GM12878 (cell line): ENCODE data around the gene ADGRB2. TPM values are rescaled to one million over a fixed set of nuclear protein-coding genes. Genes with fewer than 3 reads are reported as not detected.

Experiments used
- ATAC-seq: fragments of 200-7000 bp; cut with Tn5 transposase; 3 replicates; pipeline ENCODE4 v1.9.1; 2020; ENCODE audit warnings: mild to moderate bottlenecking, moderate library complexity
- BruUV-seq: library from RNA; stranded (reverse); fragments of 400-500 nt; replicated peaks from 2 replicates; lab custom pipeline; 2021; lab: Mats Ljungman, UMichigan
- CTCF ChIA-PET: fragments of 300-600 bp; sonication (Branson Sonifier 250); formaldehyde crosslinking; extraction: SDS; loops from one replicate; lab custom pipeline; 2021; ENCODE audit warnings: inconsistent platforms; lab: Yijun Ruan, JAX
- POLR2A ChIA-PET: fragments of 350-600 bp; formaldehyde crosslinking; extraction: SDS; loops from one replicate; lab custom pipeline; 2021; ENCODE audit warnings: inconsistent platforms; lab: Charles Lee
- RAD21 ChIA-PET: fragments of 300-600 bp; sonication (Branson Sonifier 250); formaldehyde crosslinking; loops from one replicate; lab custom pipeline; 2023; ENCODE audit warnings: antibody characterized with exemption; ENCODE audit not compliant: unreplicated experiment; lab: Charles Lee
- SMC1A ChIA-PET: fragments of 300-600 bp; sonication (Branson Sonifier 250); formaldehyde crosslinking; loops from one replicate; lab custom pipeline; 2023; ENCODE audit not compliant: unreplicated experiment, uncharacterized antibody; lab: Charles Lee
- DNase-seq: peaks from one replicate; pipeline ENCODE4 v3.0.0-alpha.2; 2011; ENCODE audit warnings: low read depth, low spot score
- FAIRE-seq: peaks from 3 replicates; lab custom pipeline; 2011; peaks lifted over from hg19 to GRCh38; lab: Jason Lieb, UNC
- H2AFZ ChIP-seq: 2 replicates; pipeline ENCODE4 v1.6.0; 2011; ENCODE audit warnings: low read depth, low read length, control low read depth; ENCODE audit not compliant: control insufficient read depth
- H3K27ac ChIP-seq: 2 replicates; pipeline ENCODE4 v1.5.1; 2011; ENCODE audit warnings: control low read depth; ENCODE audit not compliant: control insufficient read depth, insufficient read depth
- H3K27me3 ChIP-seq, 2 experiments: replicated peaks in 1 of 2; 2 replicates each; pipeline versions ENCODE4 v1.6.0 to v1.6.1; 2011; ENCODE audit warnings: low read length in 1 of 2; ENCODE audit not compliant: control insufficient read depth in 2 of 2, insufficient read depth in 2 of 2
- H3K36me3 ChIP-seq, 2 experiments: 2 replicates each; pipeline ENCODE4 v1.5.1; 2011; ENCODE audit warnings: low read length in 1 of 2; ENCODE audit not compliant: control insufficient read depth in 2 of 2, insufficient read depth in 2 of 2
- H3K4me1 ChIP-seq: 2 replicates; pipeline ENCODE4 v1.6.1; 2011; ENCODE audit warnings: mild to moderate bottlenecking, low read length, moderate library complexity, mixed read lengths; ENCODE audit not compliant: control insufficient read depth, insufficient read depth
- H3K4me2 ChIP-seq: 2 replicates; pipeline ENCODE4 v1.6.0; 2011; ENCODE audit warnings: control low read depth; ENCODE audit not compliant: control insufficient read depth, insufficient read depth
- H3K4me3 ChIP-seq: fragments of 200-600 bp; sonication (generic); 2 replicates; pipeline ENCODE4 v1.5.1; 2016
- H3K79me2 ChIP-seq: 2 replicates; pipeline ENCODE4 v1.6.0; 2011; ENCODE audit warnings: low read length; ENCODE audit not compliant: control insufficient read depth, insufficient read depth
- H3K9ac ChIP-seq: 2 replicates; pipeline ENCODE4 v1.8.0; 2011; ENCODE audit warnings: low read length, control low read depth, mixed read lengths; ENCODE audit not compliant: control insufficient read depth, insufficient read depth
- H3K9me3 ChIP-seq: replicated peaks from 3 replicates; pipeline ENCODE4 v1.5.1; 2011; ENCODE audit warnings: mild to moderate bottlenecking, low read length; ENCODE audit not compliant: control insufficient read depth, insufficient read depth
- H4K20me1 ChIP-seq: 2 replicates; pipeline ENCODE4 v1.6.0; 2011; ENCODE audit not compliant: control insufficient read depth, insufficient read depth
- JUNB ChIP-seq: IDR thresholded peaks from 2 replicates; pipeline ENCODE4 v1.6.1; 2016; ENCODE audit warnings: antibody characterized with exemption, mild to moderate bottlenecking
- TAF1 ChIP-seq: IDR thresholded peaks from 2 replicates; pipeline ENCODE4 v1.6.1; 2011; ENCODE audit warnings: mild to moderate bottlenecking, low read depth, low read length, borderline replicate concordance
- ZNF384 ChIP-seq: IDR thresholded peaks from 2 replicates; pipeline ENCODE4 v1.6.1; 2012; ENCODE audit warnings: low read depth, mild to moderate bottlenecking, low read length, improper control_type of control experiment, borderline replicate concordance
- ZNF687 ChIP-seq: fragments of 450-650 bp; IDR thresholded peaks from 2 replicates; pipeline ENCODE4 v1.6.1; 2017; ENCODE audit warnings: mild to moderate bottlenecking, moderate library complexity
- WGBS: methylation state at CpG from one replicate; pipeline ENCODE4 v1.1.6; 2016; ENCODE audit warnings: low lambda C conversion rate; ENCODE audit not compliant: insufficient replicate concordance, insufficient coverage; ENCODE audit errors: missing lambda C conversion rate; 5-methylcytosine and 5-hydroxymethylcytosine counted together
- in situ Hi-C: fragments of 300-500 bp; cut with MboI; formaldehyde crosslinking; loops from 9 replicates; pipeline ENCODE4 v1.14.3; 2018; ENCODE audit warnings: mixed read lengths
- intact Hi-C: fragments of 100-400 bp; cut with micrococcal nuclease; formaldehyde crosslinking; loops from one replicate; pipeline ENCODE4 v1.14.2; 2022; ENCODE audit not compliant: unreplicated experiment
- polyA plus RNA-seq, 11 experiments: library from polyadenylated mRNA; depleted of rRNA in 4 of 11; unstranded in 6 of 11; stranded (reverse) in 5 of 11; fragments of >200 nt; fragmentation: Nextera tagmentation in 4 of 11; fragmentation: Illumina TruSeq in 1 of 11; extraction: Ambion mirVana in 4 of 11; extraction: Trizol in 1 of 11; gene quantifications; 1 replicate in 1 of 11; 2 replicates in 10 of 11; pipeline versions ENCODE4 v1.2.1 to v1.2.3, GENCODE V29; 2011 to 2016; ENCODE audit warnings: inconsistent platforms in 2 of 11, missing spikeins in 2 of 11, low read depth in 1 of 11
- total RNA-seq, 4 experiments: library from RNA; depleted of rRNA in 3 of 4; stranded (reverse); fragments of >200 nt in 3 of 4; fragmentation: Illumina TruSeq in 1 of 4; extraction: Trizol in 1 of 4; gene quantifications; 2 replicates each; pipeline versions ENCODE4 v1.2.1 to v1.2.3, GENCODE V29; 2013 to 2021

Gene ADGRB2
- total and polyA plus RNA-seq, 10 of the 15 experiments (the other 5 are each of a cell fraction or from before 2014, with no cell fraction given): 0.11 to 0.33 (median 0.18) TPM; not detected in 4

- H3K4me2 ChIP-seq: no peak overlapping the region
- no peaks in the 10 kb centered on the region for H3K9me3 ChIP-seq
- CTCF ChIA-PET: interaction anchor here (0.7 to 1.3 kb wide), 3 partner anchors 11 to 198 kb away, joined by 3 read pairs; no protein-coding TSS in a partner anchor
- no peaks in the 10 kb centered on the region for H4K20me1 ChIP-seq
- no peak for DNase-seq
- H3K4me3 ChIP-seq: no peak overlapping the region
- H3K36me3 ChIP-seq: no peaks in the 10 kb centered on the region
- BruUV-seq: no TSS peak
- H3K9ac ChIP-seq: no peak overlapping the region
- POLR2A ChIA-PET: interaction anchor here (1.5 kb wide), 1 partner anchor 160 kb away, joined by 3 read pairs; no protein-coding TSS in a partner anchor
- no peak for ATAC-seq
- no peak overlapping the region for H3K27ac ChIP-seq
- intact Hi-C loops: no loop called here
- peaks cover 2% of the 10 kb centered on the region for H3K4me1 ChIP-seq
- TF ChIP-seq TAF1: no peak
- no peak for TF ChIP-seq ZNF384
- no peak for TF ChIP-seq JUNB
- TF ChIP-seq ZNF687: no peak
- TF ChIP-seq, all 136 proteins: peak for 0
- 19% methylated on average over 6 of the region's 6 CpGs for WGBS
- H2AFZ ChIP-seq: no peak overlapping the region
- ChIA-PET SMC1A (no interaction called here), RAD21 (interaction anchor here (0.9 to 2.3 kb wide), 2 partner anchors 129 to 171 kb away, joined by 3 to 6 read pairs; no protein-coding TSS in a partner anchor)
- H3K27me3 ChIP-seq: no peaks in the 10 kb centered on the region; a peak in 3 of 4 replicates
- no peaks in the 10 kb centered on the region for H3K79me2 ChIP-seq
- in situ Hi-C loops: no loop called here
- FAIRE-seq: no peak
Observed at GRCh38 chr1:31793086-31793485, 28.9 kb upstream of the ADGRB2 start.
